K562 (cell line): ENCODE results near the gene WWOX.

Experiments used
- JUNB ChIP-seq: fragments of 450-650 bp; formaldehyde crosslinking; conservative IDR thresholded peaks from 2 replicates; pipeline ENCODE4 v1.4.0; 2020; ENCODE audit warnings: mild to moderate bottlenecking
- KAT7 ChIP-seq: sonication (generic); formaldehyde crosslinking; IDR thresholded peaks from 2 replicates; pipeline ENCODE4 v1.8.0; 2022; ENCODE audit warnings: missing genetic modification reagents, mild to moderate bottlenecking, borderline replicate concordance
- MBD2 ChIP-seq: sonication (generic); IDR thresholded peaks from 2 replicates; pipeline ENCODE4 v1.6.1; 2016; ENCODE audit warnings: low read depth, borderline replicate concordance
- ZNF23 ChIP-seq: fragments of 250-450 bp; sonication (Bioruptor Pico); IDR thresholded peaks from 2 replicates; pipeline ENCODE4 v1.4.0; 2020; ENCODE audit warnings: mild to moderate bottlenecking
- ZNF274 ChIP-seq: IDR thresholded peaks from 2 replicates; pipeline ENCODE4 v1.6.1; 2011; ENCODE audit warnings: low read depth, mild to moderate bottlenecking, low read length, moderate library complexity, borderline replicate concordance
- TF ChIP-seq, protein P1 (sequence below), 3 experiments: IDR thresholded peaks in 2 of 3; conservative IDR thresholded peaks in 1 of 3; 2 replicates each; pipeline ENCODE4 v1.5.1; 2011 to 2012; ENCODE audit warnings: low read length in 3 of 3, mild to moderate bottlenecking in 3 of 3, control low read depth in 2 of 3, improper control_type of control experiment in 1 of 3, inconsistent platforms in 1 of 3, low read depth in 1 of 3, mixed read lengths in 1 of 3, moderate library complexity in 1 of 3; ENCODE audit not compliant: insufficient read depth in 2 of 3

- TF ChIP-seq MBD2, result no peak
- no peak for TF ChIP-seq KAT7 (CRISPR knock-in tag)
- TF ChIP-seq ZNF23 (CRISPR knock-in tag), result no peak
- no peak for TF ChIP-seq ZNF274
- TF ChIP-seq, protein P1, sequence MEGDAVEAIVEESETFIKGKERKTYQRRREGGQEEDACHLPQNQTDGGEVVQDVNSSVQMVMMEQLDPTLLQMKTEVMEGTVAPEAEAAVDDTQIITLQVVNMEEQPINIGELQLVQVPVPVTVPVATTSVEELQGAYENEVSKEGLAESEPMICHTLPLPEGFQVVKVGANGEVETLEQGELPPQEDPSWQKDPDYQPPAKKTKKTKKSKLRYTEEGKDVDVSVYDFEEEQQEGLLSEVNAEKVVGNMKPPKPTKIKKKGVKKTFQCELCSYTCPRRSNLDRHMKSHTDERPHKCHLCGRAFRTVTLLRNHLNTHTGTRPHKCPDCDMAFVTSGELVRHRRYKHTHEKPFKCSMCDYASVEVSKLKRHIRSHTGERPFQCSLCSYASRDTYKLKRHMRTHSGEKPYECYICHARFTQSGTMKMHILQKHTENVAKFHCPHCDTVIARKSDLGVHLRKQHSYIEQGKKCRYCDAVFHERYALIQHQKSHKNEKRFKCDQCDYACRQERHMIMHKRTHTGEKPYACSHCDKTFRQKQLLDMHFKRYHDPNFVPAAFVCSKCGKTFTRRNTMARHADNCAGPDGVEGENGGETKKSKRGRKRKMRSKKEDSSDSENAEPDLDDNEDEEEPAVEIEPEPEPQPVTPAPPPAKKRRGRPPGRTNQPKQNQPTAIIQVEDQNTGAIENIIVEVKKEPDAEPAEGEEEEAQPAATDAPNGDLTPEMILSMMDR (IDR thresholded peaks at IDR 0.05 in 2 of 3, conservative IDR thresholded peaks at IDR 0.05 in 1 of 3; ENCODE audit: insufficient read depth in 2 of 3, low read depth in 1 of 3, low read length in 3 of 3), result peak in 2 of 3 experiments; percentile 4 to 29; a peak in 3 of 6 replicates
- TF ChIP-seq JUNB (CRISPR knock-in tag), result no peak
These were observed 359.1 kb downstream of the WWOX start for GRCh38 chr16:78458588-78458987.
